22Rv1 (cell line): ENCODE data around the gene EIF4A2.

Source experiments
- ZFX ChIP-seq: fragments of 450-650 bp; IDR thresholded peaks from 2 replicates; pipeline ENCODE4 v1.6.1; 2017; ENCODE audit warnings: antibody characterized with exemption, borderline replicate concordance
- TF ChIP-seq, protein P1 (sequence below): fragments of 450-650 bp; IDR thresholded peaks from 2 replicates; pipeline ENCODE4 v1.5.1; 2017; ENCODE audit warnings: mild to moderate bottlenecking

DNA sequence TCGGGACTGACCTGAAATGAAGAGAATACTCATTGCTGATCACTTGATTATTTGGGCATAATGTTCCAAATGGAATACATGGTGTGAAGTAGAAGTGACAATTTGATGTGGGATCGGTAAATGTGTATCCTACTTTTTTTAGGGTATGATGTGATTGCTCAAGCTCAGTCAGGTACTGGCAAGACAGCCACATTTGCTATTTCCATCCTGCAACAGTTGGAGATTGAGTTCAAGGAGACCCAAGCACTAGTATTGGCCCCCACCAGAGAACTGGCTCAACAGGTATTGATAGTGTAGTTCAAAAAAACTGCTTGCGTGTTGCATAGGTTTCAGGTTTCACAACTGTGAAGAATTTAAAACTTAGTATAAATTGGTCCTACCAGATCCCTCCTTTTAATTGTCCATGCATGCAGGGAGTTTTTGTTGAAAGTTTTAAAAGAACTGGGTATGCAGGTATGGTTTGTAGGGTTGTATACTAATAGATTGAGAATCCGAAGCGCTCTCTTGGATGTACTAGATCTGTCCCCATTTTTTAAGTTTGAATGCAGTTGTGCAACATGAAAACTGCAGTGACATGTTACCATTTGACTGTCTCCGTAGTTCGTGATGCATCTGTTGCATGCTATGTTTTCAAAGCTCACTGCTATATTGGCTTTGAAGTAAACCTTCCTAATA lies 1.6 kb downstream of the EIF4A2 start:
- TF ChIP-seq, protein P1, sequence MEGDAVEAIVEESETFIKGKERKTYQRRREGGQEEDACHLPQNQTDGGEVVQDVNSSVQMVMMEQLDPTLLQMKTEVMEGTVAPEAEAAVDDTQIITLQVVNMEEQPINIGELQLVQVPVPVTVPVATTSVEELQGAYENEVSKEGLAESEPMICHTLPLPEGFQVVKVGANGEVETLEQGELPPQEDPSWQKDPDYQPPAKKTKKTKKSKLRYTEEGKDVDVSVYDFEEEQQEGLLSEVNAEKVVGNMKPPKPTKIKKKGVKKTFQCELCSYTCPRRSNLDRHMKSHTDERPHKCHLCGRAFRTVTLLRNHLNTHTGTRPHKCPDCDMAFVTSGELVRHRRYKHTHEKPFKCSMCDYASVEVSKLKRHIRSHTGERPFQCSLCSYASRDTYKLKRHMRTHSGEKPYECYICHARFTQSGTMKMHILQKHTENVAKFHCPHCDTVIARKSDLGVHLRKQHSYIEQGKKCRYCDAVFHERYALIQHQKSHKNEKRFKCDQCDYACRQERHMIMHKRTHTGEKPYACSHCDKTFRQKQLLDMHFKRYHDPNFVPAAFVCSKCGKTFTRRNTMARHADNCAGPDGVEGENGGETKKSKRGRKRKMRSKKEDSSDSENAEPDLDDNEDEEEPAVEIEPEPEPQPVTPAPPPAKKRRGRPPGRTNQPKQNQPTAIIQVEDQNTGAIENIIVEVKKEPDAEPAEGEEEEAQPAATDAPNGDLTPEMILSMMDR = no peak
- TF ChIP-seq ZFX = no peak
